Lower leg skin (tissue), 4 donors: ENCODE results near the gene CDH18. TPM values are rescaled to one million over a fixed set of nuclear protein-coding genes. Genes with fewer than 3 reads are reported as not detected.

ENCODE experiments used
- DNase-seq, 2 donors: peaks; one replicate each; pipeline ENCODE4 v3.0.0-alpha.2; 2019; ENCODE audit warnings: low spot score in 2 of 2
- H3K4me3 ChIP-seq: fragments of 200-600 bp; sonication (generic); 2 replicates; pipeline ENCODE4 v1.5.1; 2017; ENCODE audit warnings: mild to moderate bottlenecking, low read depth; ENCODE audit not compliant: poor library complexity, severe bottlenecking
- POLR2A ChIP-seq, 2 donors: fragments of 450-650 bp; IDR thresholded peaks; one replicate each; pipeline ENCODE4 v1.6.1; 2016 to 2017; ENCODE audit warnings: antibody characterized with exemption in 2 of 2, mild to moderate bottlenecking in 1 of 2, moderate library complexity in 1 of 2
- WGBS, 2 donors: methylation state at CpG; one replicate each; pipeline ENCODE4 v1.1.5; 2018; 5-methylcytosine and 5-hydroxymethylcytosine counted together
- intact Hi-C: fragments of 100-400 bp; cut with DNase I; formaldehyde crosslinking; loops from one replicate; pipeline ENCODE4 v1.15.0; 2023; ENCODE audit warnings: low total_unique reads
- total RNA-seq, 4 donors: library from RNA; depleted of rRNA; stranded (reverse); fragments of >200 nt; gene quantifications; one replicate each; pipeline ENCODE4 v1.1.0, GENCODE V29; 2016
- TF ChIP-seq, protein P1 (sequence below), 3 donors: fragments of 450-650 bp; IDR thresholded peaks; one replicate each; pipeline ENCODE4 v1.5.1; 2016; ENCODE audit warnings: antibody characterized with exemption in 3 of 3, mild to moderate bottlenecking in 3 of 3, moderate library complexity in 2 of 3

Gene CDH18
- total RNA-seq, 4 donors from 2014 or later = 0.29 to 0.76 (median 0.56) TPM; not detected in 1

GRCh38 chr5:19900269-19900668, 87.7 kb downstream of the CDH18 start:
- no peak for TF ChIP-seq POLR2A (IDR thresholded peaks at IDR 0.05)
- TF ChIP-seq, protein P1, sequence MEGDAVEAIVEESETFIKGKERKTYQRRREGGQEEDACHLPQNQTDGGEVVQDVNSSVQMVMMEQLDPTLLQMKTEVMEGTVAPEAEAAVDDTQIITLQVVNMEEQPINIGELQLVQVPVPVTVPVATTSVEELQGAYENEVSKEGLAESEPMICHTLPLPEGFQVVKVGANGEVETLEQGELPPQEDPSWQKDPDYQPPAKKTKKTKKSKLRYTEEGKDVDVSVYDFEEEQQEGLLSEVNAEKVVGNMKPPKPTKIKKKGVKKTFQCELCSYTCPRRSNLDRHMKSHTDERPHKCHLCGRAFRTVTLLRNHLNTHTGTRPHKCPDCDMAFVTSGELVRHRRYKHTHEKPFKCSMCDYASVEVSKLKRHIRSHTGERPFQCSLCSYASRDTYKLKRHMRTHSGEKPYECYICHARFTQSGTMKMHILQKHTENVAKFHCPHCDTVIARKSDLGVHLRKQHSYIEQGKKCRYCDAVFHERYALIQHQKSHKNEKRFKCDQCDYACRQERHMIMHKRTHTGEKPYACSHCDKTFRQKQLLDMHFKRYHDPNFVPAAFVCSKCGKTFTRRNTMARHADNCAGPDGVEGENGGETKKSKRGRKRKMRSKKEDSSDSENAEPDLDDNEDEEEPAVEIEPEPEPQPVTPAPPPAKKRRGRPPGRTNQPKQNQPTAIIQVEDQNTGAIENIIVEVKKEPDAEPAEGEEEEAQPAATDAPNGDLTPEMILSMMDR (IDR thresholded peaks at IDR 0.05) = no peak
- no peak for DNase-seq
- H3K4me3 ChIP-seq = no peak overlapping the region
- WGBS, 2 donors = 80 to 90% methylated on average over 3 of the region's 3 CpGs
- intact Hi-C loops = no loop called here

DNA sequence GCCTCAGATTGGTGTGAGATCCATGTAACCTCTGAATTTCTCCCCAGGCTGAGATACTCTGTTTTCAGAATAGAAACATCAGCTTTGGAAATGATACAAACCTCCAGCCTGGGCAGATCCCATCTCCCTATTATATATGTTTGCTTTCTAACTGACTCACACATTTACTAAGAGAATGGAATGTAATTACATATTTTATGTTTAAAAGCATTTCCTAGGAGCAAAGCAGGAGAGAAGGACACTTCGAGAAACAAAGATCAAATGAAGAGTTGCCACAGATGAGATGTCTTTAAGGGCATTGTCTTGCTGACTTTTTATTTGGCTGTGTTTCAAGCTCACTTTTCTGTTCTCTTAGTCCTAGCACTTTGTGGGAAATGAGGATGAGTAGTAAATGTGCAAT, 96.3 kb downstream of the CDH18 start:
- no peak overlapping the region for H3K4me3 ChIP-seq
- intact Hi-C loops = no loop called here
- no peak for TF ChIP-seq POLR2A (IDR thresholded peaks at IDR 0.05)
- TF ChIP-seq, protein P1 (IDR thresholded peaks at IDR 0.05) = no peak
- DNase-seq = no peak
- 37 to 41% methylated on average over 1 of the region's 1 CpG for WGBS, 2 donors

DNA sequence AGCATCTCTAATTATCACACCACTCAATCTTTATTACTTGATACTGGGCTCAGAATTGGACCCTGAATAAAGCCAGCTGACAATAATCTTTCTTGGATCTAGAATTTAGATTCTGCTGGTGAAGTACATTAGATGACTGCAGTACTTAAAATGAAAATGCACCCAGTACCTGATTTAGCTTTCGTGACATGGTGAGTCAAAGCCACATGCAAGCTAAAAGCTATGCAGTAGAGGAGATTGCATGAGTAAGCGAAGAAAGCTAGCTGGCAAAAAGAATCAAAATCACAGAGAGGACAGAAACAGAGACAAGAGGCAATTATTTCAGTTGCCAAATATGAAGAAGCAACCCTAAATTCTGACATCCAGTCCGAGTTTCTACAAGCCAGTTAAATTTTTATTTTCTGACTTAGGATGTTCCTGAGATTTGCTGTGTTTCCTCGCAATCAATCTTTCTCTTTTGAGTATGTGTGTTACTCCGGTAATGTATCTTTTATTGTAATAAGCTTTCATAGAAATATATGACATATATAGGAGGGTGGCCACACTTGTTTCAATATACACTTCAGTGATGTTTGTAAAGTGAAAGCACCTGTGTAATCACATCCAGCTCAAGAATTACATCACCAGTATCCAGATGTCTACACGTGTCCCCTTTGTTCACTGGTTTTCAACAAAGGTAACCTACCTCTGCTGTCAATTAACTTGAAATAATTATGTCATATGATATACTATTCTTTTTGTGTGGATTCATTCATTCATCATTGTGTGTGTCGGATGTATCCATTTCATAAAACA, 101.7 kb downstream of the CDH18 start:
- WGBS, 2 donors = 58 to 63% methylated on average over 7 of the region's 7 CpGs
- intact Hi-C loops = no loop called here
- TF ChIP-seq POLR2A (IDR thresholded peaks at IDR 0.05) = no peak
- TF ChIP-seq, protein P1 (IDR thresholded peaks at IDR 0.05) = no peak
- no peak overlapping the region for H3K4me3 ChIP-seq
- no peak for DNase-seq

DNA sequence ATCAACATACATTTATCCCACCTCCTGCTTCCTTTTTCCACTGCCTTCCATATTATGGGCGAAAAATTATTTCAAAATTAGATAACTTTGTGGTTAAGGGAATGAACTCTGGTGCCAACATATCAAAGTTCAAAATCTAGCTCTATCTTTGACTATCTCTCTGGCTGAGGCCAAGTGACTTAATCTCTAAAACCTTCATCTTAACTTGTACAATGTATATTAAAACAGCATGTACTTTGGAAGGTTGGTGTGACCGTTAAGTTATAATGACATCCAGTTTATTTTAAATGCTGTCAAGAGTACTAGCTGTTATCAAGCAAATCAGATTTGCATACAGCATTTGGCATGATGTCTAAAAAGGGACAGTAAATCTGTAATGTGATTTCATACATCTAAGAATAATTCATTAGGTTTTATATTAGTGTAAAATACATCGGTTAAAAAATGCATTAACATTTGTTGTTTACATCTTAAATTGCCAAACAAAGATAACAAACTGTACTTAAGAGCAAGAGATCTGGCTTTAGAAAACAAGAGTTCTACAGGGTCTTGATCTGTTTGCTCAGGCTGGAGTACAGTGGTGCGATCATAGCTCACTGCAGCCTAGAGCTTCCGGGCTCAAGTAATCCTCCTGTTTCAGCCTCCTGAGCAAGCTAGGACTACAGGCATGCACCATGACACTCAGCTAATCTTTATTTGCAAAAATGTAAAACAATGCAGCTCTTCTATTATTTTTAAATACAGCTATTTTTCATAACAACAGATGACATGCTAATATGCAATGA, 102.8 kb downstream of the CDH18 start:
- TF ChIP-seq, protein P1 (IDR thresholded peaks at IDR 0.05) = no peak
- TF ChIP-seq POLR2A (IDR thresholded peaks at IDR 0.05) = no peak
- H3K4me3 ChIP-seq = no peak overlapping the region
- 75 to 76% methylated on average over 5 of the region's 5 CpGs for WGBS, 2 donors
- DNase-seq = no peak
- intact Hi-C loops = no loop called here

DNA sequence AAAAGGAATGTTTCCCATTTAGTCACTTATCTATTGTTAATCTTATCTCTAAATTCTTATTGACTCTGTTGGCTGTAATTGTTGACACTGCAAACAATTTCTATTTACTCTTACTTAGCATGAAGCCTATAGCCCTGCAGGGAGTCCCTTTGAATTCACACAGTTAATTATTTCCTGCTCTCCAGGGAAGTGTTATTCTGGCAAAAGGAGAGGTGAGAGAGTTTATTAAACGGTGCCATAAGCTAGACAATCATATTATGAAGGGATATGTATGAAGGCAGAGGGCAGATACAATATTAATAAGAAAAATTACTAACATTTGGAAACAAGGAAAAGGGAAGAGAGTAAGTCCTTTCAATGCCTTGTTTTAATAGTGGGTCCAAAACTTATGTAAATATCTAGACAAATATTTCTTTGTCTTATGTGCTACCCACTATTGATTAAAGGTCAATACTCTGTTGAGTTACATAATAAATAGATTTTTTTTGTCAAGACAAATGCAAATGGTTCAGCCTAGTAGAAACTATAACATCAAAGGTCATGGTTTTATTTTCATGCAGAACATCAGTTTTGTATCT, 107.1 kb downstream of the CDH18 start:
- H3K4me3 ChIP-seq = no peak overlapping the region
- no peak for TF ChIP-seq POLR2A (IDR thresholded peaks at IDR 0.05)
- TF ChIP-seq, protein P1 (IDR thresholded peaks at IDR 0.05) = no peak
- DNase-seq = no peak
- 4 to 10% methylated on average over 1 of the region's 1 CpG for WGBS, 2 donors
- intact Hi-C loops = no loop called here
